IMR-90 (cell line): ENCODE data around the gene FKBP10. TPM values are rescaled to one million over a fixed set of nuclear protein-coding genes. Genes with fewer than 3 reads are reported as not detected.

Experiments
- ATAC-seq: fragments of 200-7000 bp; cut with Tn5 transposase; 2 replicates; pipeline ENCODE4 v1.9.1; 2020; ENCODE audit warnings: low read depth, mild to moderate bottlenecking, moderate library complexity
- BruUV-seq: library from RNA; stranded (reverse); fragments of 400-500 nt; replicated peaks from 2 replicates; lab custom pipeline; 2021; lab: Mats Ljungman, UMichigan
- CTCF ChIA-PET: fragments of 300-600 bp; formaldehyde crosslinking; extraction: SDS; loops from one replicate; lab custom pipeline; 2021; ENCODE audit warnings: antibody characterized with exemption; lab: Yijun Ruan, JAX
- POLR2A ChIA-PET: fragments of 300-600 bp; sonication (Branson Sonifier 250); formaldehyde crosslinking; loops from one replicate; lab custom pipeline; 2022; ENCODE audit warnings: antibody characterized with exemption; ENCODE audit not compliant: unreplicated experiment; lab: Charles Lee
- DNase-seq: peaks from one replicate; pipeline ENCODE4 v3.0.0; 2013
- H2AFZ ChIP-seq: replicated peaks from 2 replicates; pipeline ENCODE3; 2013; ENCODE audit warnings: low read length, mild to moderate bottlenecking; ENCODE audit not compliant: poor library complexity
- H2AK5ac ChIP-seq: 2 replicates; pipeline ENCODE4 v1.6.1; 2013; ENCODE audit warnings: low read depth, low read length, inconsistent platforms
- H2AK9ac ChIP-seq: replicated peaks from 2 replicates; pipeline ENCODE3; 2013; ENCODE audit warnings: mild to moderate bottlenecking, low read depth, low read length, moderate library complexity; ENCODE audit not compliant: poor library complexity
- H2BK120ac ChIP-seq: 2 replicates; pipeline ENCODE4 v1.6.1; 2013; ENCODE audit warnings: low read depth, low read length, inconsistent platforms
- H2BK15ac ChIP-seq: 3 replicates; pipeline ENCODE4 v1.6.1; 2013; ENCODE audit warnings: low read depth, low read length, inconsistent platforms
- H2BK20ac ChIP-seq: 2 replicates; pipeline ENCODE4 v1.6.1; 2013; ENCODE audit warnings: low read depth, mild to moderate bottlenecking, inconsistent platforms, low read length, moderate library complexity
- H2BK5ac ChIP-seq: 2 replicates; pipeline ENCODE4 v1.6.1; 2013; ENCODE audit warnings: mild to moderate bottlenecking, low read depth, low read length, inconsistent platforms; ENCODE audit not compliant: poor library complexity, severe bottlenecking
- H3K14ac ChIP-seq: replicated peaks from 2 replicates; pipeline ENCODE4 v1.6.1; 2013; ENCODE audit warnings: low read depth, low read length, inconsistent platforms
- H3K18ac ChIP-seq: 2 replicates; pipeline ENCODE4 v1.6.1; 2013; ENCODE audit warnings: low read depth, low read length, control low read depth
- H3K23ac ChIP-seq: 2 replicates; pipeline ENCODE4 v1.6.1; 2013; ENCODE audit warnings: low read depth, low read length, inconsistent platforms
- H3K27ac ChIP-seq: 2 replicates; pipeline ENCODE4 v1.5.1; 2013; ENCODE audit warnings: mild to moderate bottlenecking, control low read depth, low read length; ENCODE audit not compliant: insufficient read depth
- H3K27me3 ChIP-seq: 2 replicates; pipeline ENCODE4 v1.6.1; 2013; ENCODE audit warnings: low read length; ENCODE audit not compliant: control insufficient read depth, insufficient read depth
- H3K36me3 ChIP-seq: 2 replicates; pipeline ENCODE4 v1.6.1; 2013; ENCODE audit warnings: low read length, mixed read lengths; ENCODE audit not compliant: control insufficient read depth, insufficient read depth
- H3K4ac ChIP-seq: 2 replicates; pipeline ENCODE4 v1.6.1; 2013; ENCODE audit warnings: low read depth, low read length, inconsistent platforms
- H3K4me1 ChIP-seq: 2 replicates; pipeline ENCODE4 v1.6.1; 2013; ENCODE audit warnings: low read length, mixed read lengths; ENCODE audit not compliant: control insufficient read depth, insufficient read depth
- H3K4me2 ChIP-seq: 2 replicates; pipeline ENCODE4 v1.6.1; 2013; ENCODE audit warnings: low read depth, mild to moderate bottlenecking, control low read depth, low read length, moderate library complexity
- H3K4me3 ChIP-seq: 2 replicates; pipeline ENCODE4 v1.5.1; 2013; ENCODE audit warnings: low read depth, mild to moderate bottlenecking, control low read depth, low read length, moderate library complexity; ENCODE audit not compliant: insufficient read depth
- H3K56ac ChIP-seq: 2 replicates; pipeline ENCODE4 v1.6.1; 2013; ENCODE audit warnings: low read length, inconsistent platforms; ENCODE audit not compliant: insufficient read depth; ENCODE audit errors: extremely low read depth
- H3K79me1 ChIP-seq, 2 experiments: 2 replicates each; pipeline ENCODE4 v1.6.1; 2013; ENCODE audit warnings: low read length in 2 of 2, inconsistent platforms in 1 of 2, low read depth in 1 of 2
- H3K9ac ChIP-seq: 2 replicates; pipeline ENCODE4 v1.6.1; 2013; ENCODE audit warnings: low read depth, low read length, control low read depth
- H3K9me1 ChIP-seq: 2 replicates; pipeline ENCODE4 v1.6.1; 2013; ENCODE audit warnings: low read length, inconsistent platforms; ENCODE audit not compliant: insufficient read depth
- H3K9me3 ChIP-seq: 2 replicates; pipeline ENCODE4 v1.6.1; 2013; ENCODE audit warnings: low read length; ENCODE audit not compliant: control insufficient read depth, insufficient read depth
- H4K20me1 ChIP-seq: 2 replicates; pipeline ENCODE4 v1.6.1; 2013; ENCODE audit warnings: low read length, inconsistent platforms; ENCODE audit not compliant: insufficient read depth
- H4K5ac ChIP-seq: 2 replicates; pipeline ENCODE4 v1.6.1; 2013; ENCODE audit warnings: mild to moderate bottlenecking, low read depth, low read length, control low read depth
- H4K8ac ChIP-seq, 2 experiments: 2 replicates each; pipeline ENCODE4 v1.6.1; 2013; ENCODE audit warnings: low read depth in 2 of 2, low read length in 2 of 2, control low read depth in 1 of 2, inconsistent platforms in 1 of 2
- H4K91ac ChIP-seq: 2 replicates; pipeline ENCODE4 v1.6.1; 2013; ENCODE audit warnings: low read depth, low read length, inconsistent platforms; ENCODE audit not compliant: insufficient read depth
- POLR2A ChIP-seq: IDR thresholded peaks from 2 replicates; pipeline ENCODE4 v1.6.1; 2012; ENCODE audit warnings: mild to moderate bottlenecking, low read depth, low read length
- RCOR1 ChIP-seq: IDR thresholded peaks from 2 replicates; pipeline ENCODE4 v1.6.1; 2012; ENCODE audit warnings: mild to moderate bottlenecking, low read length, improper control_type of control experiment; ENCODE audit not compliant: insufficient replicate concordance
- RFX5 ChIP-seq: IDR thresholded peaks from 2 replicates; pipeline ENCODE4 v1.8.0; 2012; ENCODE audit warnings: low read depth, mild to moderate bottlenecking, low read length, moderate library complexity
- WGBS, 2 experiments: methylation state at CpG; one replicate each; pipeline versions ENCODE4 v1.1.5 to v1.1.7; 2013; ENCODE audit warnings: missing lambda C conversion rate in 2 of 2; ENCODE audit not compliant: insufficient read length in 1 of 2; ENCODE audit errors: extremely low coverage in 2 of 2; 5-methylcytosine and 5-hydroxymethylcytosine counted together
- dilution Hi-C: fragments of 300-500 bp; cut with HindIII; formaldehyde crosslinking; loops from one replicate; pipeline ENCODE4 v1.14.3; 2018; ENCODE audit warnings: low sequenced_read_pairs; ENCODE audit not compliant: unreplicated experiment
- in situ Hi-C: fragments of 300-500 bp; cut with MboI; formaldehyde crosslinking; loops from 3 replicates; pipeline ENCODE4 v1.14.3; 2019; ENCODE audit warnings: low sequenced_read_pairs, inconsistent platforms, mixed read lengths
- intact Hi-C: fragments of 100-400 bp; cut with micrococcal nuclease; formaldehyde crosslinking; loops from 2 replicates; pipeline ENCODE4 v1.10.0; 2022
- polyA plus RNA-seq, 3 experiments: library from polyadenylated mRNA; depleted of rRNA; stranded (reverse); fragments of >200 nt; gene quantifications; 2 replicates each; pipeline ENCODE4 v1.2.3, GENCODE V29; 2012; ENCODE audit warnings: low replicate concordance in 1 of 3
- total RNA-seq: library from RNA; depleted of rRNA; stranded (reverse); fragments of >200 nt; gene quantifications from 2 replicates; pipeline ENCODE4 v1.2.3, GENCODE V29; 2012

The FKBP10 gene
- total and polyA plus RNA-seq, 2 of the 4 experiments (the other 2 are of a cell fraction): 170 to 984 TPM

- dilution Hi-C loops: no loop called here
Measured at GRCh38 chr17:41782142-41782541, 30.7 kb upstream of the FKBP10 start.

More at GRCh38 chr17:41782142-41782541, 30.7 kb upstream of the FKBP10 start:
- Histone ChIP-seq H3K79me1 (peaks cover 6 to 61% of the 10 kb centered on the region in 2 experiments; a peak in 3 of 4 replicates), H3K4ac (peak overlapping the region; percentile 5; the same call in 1 of the 2 replicates), H4K91ac (no peak overlapping the region), H3K4me1 (peaks cover 28% of the 10 kb centered on the region), H2AFZ (no peak overlapping the region), H3K23ac (no peak overlapping the region), H3K9me1 (peaks cover 11% of the 10 kb centered on the region), H3K27ac (no peak overlapping the region), H4K5ac (no peak overlapping the region), H3K9ac (no peak overlapping the region), H2AK5ac (no peak overlapping the region), H3K36me3 (0 out of 2 replicates have a peak, but pooled peaks cover 2% of the 10 kb centered on the region), H3K4me2 (no peak overlapping the region), H3K56ac (no peak overlapping the region), H2BK15ac (no peak overlapping the region), H3K27me3 (no peaks in the 10 kb centered on the region), H4K20me1 (peaks cover 25% of the 10 kb centered on the region), H3K9me3 (no peaks in the 10 kb centered on the region), H4K8ac (no peak overlapping the region), H3K14ac (no peak overlapping the region), H2BK20ac (no peak overlapping the region), H3K4me3 (no peak overlapping the region), H2BK5ac (no peak overlapping the region), H3K18ac (no peak overlapping the region), H2BK120ac (no peak overlapping the region), H2AK9ac (peak overlapping the region; percentile 3)
- in situ Hi-C loops: no loop called here
- DNase-seq (no peak), ATAC-seq (no peak)
- WGBS, 2 experiments: 100% methylated on average over 1 of the region's 4 CpGs; no CpG with 5 or more reads in 1 of the 2 experiments
- POLR2A ChIA-PET: interaction anchor here (1.3 kb wide), 1 partner anchor 36 kb away, joined by 3 read pairs; no protein-coding TSS in a partner anchor
- no TSS peak for BruUV-seq
- CTCF ChIA-PET: no interaction called here
- intact Hi-C loops: no loop called here
- no peak for TF ChIP-seq RCOR1
- no peak for TF ChIP-seq POLR2A
- no peak for TF ChIP-seq RFX5
